ENCODE data around the gene WSCD1. TPM values are rescaled to one million over a fixed set of nuclear protein-coding genes. Genes with fewer than 3 reads are reported as not detected.

Gene WSCD1
- total RNA-seq, 4 donors from 2014 or later, result 1.7 to 6.8 (median 3.5) TPM

DNA sequence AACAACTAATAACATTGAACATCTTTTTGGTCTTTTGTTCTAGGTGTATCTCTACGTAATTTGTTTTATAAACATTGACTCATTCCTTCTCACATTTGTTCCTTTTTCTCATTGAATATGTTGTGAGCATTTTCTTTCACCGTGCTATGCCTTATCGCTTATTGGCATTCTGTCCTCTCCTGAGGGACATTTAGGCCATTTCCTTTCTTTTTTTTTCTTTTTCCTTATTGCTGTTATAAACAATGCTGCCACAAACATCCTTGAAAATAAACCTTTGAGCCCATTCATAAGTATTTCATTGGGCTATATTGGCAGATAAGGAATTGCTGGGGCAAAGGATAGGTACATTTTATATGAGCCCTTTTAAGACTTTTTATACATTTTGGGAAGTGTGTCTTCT lies 32.4 kb downstream of the WSCD1 start:
- H3K36me3 ChIP-seq, result no peaks in the 10 kb centered on the region
- no peaks in the 10 kb centered on the region for H3K9me3 ChIP-seq
- H3K4me3 ChIP-seq, result no peak overlapping the region
- 69% methylated on average over 3 of the region's 3 CpGs for WGBS
- H3K27me3 ChIP-seq, result peaks cover 0 to 6% (median 0%) of the 10 kb centered on the region in 4 donors
- DNase-seq (ENCODE audit: extremely low spot score), result no peak
- no peak for TF ChIP-seq EP300 (IDR thresholded peaks at IDR 0.05)
- TF ChIP-seq CTCF (IDR thresholded peaks at IDR 0.05), result no peak
- TF ChIP-seq POLR2AphosphoS5 (IDR thresholded peaks at IDR 0.05), result no peak
- TF ChIP-seq POLR2A (IDR thresholded peaks at IDR 0.05; ENCODE audit: low read depth), result no peak
- H3K4me1 ChIP-seq, result peaks cover 0 to 6% (median 0%) of the 10 kb centered on the region in 4 donors
- intact Hi-C loops (cut with DNase I), result no loop called here
- no peak overlapping the region for H3K27ac ChIP-seq (replicated peaks in 1 of 4)

- Histone ChIP-seq H3K4me1 (peaks cover 0 to 4% (median 0%) of the 10 kb centered on the region in 4 donors), H3K27me3 (peaks cover 0 to 6% (median 0%) of the 10 kb centered on the region in 4 donors), H3K27ac (replicated peaks in 1 of 4) (no peak overlapping the region), H3K36me3 (no peaks in the 10 kb centered on the region), H3K4me3 (no peak overlapping the region), H3K9me3 (no peaks in the 10 kb centered on the region)
- 66% methylated on average over 10 of the region's 12 CpGs for WGBS
- intact Hi-C loops (cut with DNase I), result no loop called here
- TF ChIP-seq CTCF (IDR thresholded peaks at IDR 0.05) (no peak), POLR2AphosphoS5 (IDR thresholded peaks at IDR 0.05) (no peak), POLR2A (IDR thresholded peaks at IDR 0.05; ENCODE audit: low read depth) (no peak), EP300 (IDR thresholded peaks at IDR 0.05) (no peak)
- no peak for DNase-seq (ENCODE audit: extremely low spot score)
Measured at GRCh38 chr17:6104956-6105648, 34.9 kb downstream of the WSCD1 start.

- peaks cover 0 to 4% (median 0%) of the 10 kb centered on the region in 4 donors for H3K4me1 ChIP-seq
- H3K36me3 ChIP-seq, result no peaks in the 10 kb centered on the region
- peaks cover 0 to 6% (median 0%) of the 10 kb centered on the region in 4 donors for H3K27me3 ChIP-seq
- 62% methylated on average over 6 of the region's 6 CpGs for whole genome bisulfite sequencing
- no peak for DNase-seq (ENCODE audit: extremely low spot score)
- TF ChIP-seq CTCF (IDR thresholded peaks at IDR 0.05) (no peak), EP300 (IDR thresholded peaks at IDR 0.05) (no peak), POLR2A (IDR thresholded peaks at IDR 0.05; ENCODE audit: low read depth) (no peak), POLR2AphosphoS5 (IDR thresholded peaks at IDR 0.05) (no peak)
- H3K9me3 ChIP-seq, result no peaks in the 10 kb centered on the region
- H3K4me3 ChIP-seq, result no peak overlapping the region
- no peak overlapping the region for H3K27ac ChIP-seq (replicated peaks in 1 of 4)
- intact Hi-C loops (cut with DNase I), result no loop called here
Measured at GRCh38 chr17:6105649-6106007, 35.4 kb downstream of the WSCD1 start.

DNA sequence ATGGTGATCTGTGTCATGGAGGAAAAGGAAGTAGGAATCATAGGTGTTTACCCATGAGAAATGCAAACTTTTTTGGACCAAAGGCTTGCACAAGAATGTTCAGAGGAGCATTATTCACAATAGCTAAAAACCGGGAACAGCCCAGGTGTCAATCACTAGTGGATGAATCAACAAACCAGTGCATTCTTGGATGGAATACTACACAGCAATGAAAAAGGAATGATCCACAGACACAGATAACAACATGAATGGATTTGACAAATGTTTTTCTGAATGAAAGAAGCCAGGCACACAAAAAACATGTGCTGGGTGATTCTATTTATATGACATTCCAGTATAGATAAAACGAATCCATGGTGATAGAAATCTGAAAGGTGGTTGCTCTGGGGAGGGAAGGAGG lies 36.0 kb downstream of the WSCD1 start:
- WGBS, result 86% methylated on average over 2 of the region's 2 CpGs
- no peak for DNase-seq (ENCODE audit: extremely low spot score)
- Histone ChIP-seq H3K27me3 (peaks cover 0 to 6% (median 0%) of the 10 kb centered on the region in 4 donors), H3K4me1 (peaks cover 0 to 4% (median 0%) of the 10 kb centered on the region in 4 donors), H3K36me3 (no peaks in the 10 kb centered on the region), H3K27ac (replicated peaks in 1 of 4) (no peak overlapping the region), H3K4me3 (no peak overlapping the region), H3K9me3 (no peaks in the 10 kb centered on the region)
- TF ChIP-seq POLR2A (IDR thresholded peaks at IDR 0.05; ENCODE audit: low read depth) (no peak), EP300 (IDR thresholded peaks at IDR 0.05) (no peak), POLR2AphosphoS5 (IDR thresholded peaks at IDR 0.05) (no peak), CTCF (IDR thresholded peaks at IDR 0.05) (no peak)
- intact Hi-C loops (cut with DNase I), result no loop called here

DNA sequence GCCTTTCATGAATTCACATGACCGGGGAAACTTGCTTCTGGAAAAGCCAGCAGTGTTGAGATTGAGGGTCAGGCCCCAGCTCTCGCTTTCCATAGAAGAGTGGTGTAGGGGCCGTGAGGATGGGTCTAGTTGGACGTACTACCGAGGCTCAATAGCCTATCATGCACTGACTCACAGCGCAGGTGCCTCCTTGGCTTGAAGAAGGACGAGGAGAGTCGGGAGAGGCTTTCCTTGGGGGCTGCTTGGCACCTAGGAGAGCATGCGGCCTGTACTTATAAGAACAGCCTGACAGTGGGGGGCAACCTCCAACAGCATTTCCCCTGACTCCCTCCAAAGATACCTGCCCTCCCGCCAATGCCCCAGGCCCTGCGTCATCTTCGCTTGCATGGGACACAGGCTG lies 37.6 kb downstream of the WSCD1 start:
- DNase-seq (ENCODE audit: extremely low spot score), result no peak
- Histone ChIP-seq H3K4me1 (no peaks in the 10 kb centered on the region), H3K4me3 (no peak overlapping the region), H3K27me3 (peaks cover 0 to 6% (median 0%) of the 10 kb centered on the region in 4 donors), H3K9me3 (no peaks in the 10 kb centered on the region), H3K27ac (replicated peaks in 1 of 4) (no peak overlapping the region), H3K36me3 (no peaks in the 10 kb centered on the region)
- 94% methylated on average over 11 of the region's 12 CpGs for WGBS
- TF ChIP-seq CTCF (IDR thresholded peaks at IDR 0.05) (no peak), POLR2AphosphoS5 (IDR thresholded peaks at IDR 0.05) (no peak), POLR2A (IDR thresholded peaks at IDR 0.05; ENCODE audit: low read depth) (no peak), EP300 (IDR thresholded peaks at IDR 0.05) (no peak)
- intact Hi-C loops (cut with DNase I), result no loop called here
